HepG2 (cell line): Measurements from ENCODE around the gene ACTN4. TPM values are rescaled to one million over a fixed set of nuclear protein-coding genes. Genes with fewer than 3 reads are reported as not detected.

ENCODE experiments used
- ATF6 ChIP-seq: sonication (generic); formaldehyde crosslinking; conservative IDR thresholded peaks from 2 replicates; pipeline ENCODE4 v1.4.0; 2020; ENCODE audit warnings: missing genetic modification reagents
- CCDC6 ChIP-seq: sonication (generic); formaldehyde crosslinking; IDR thresholded peaks from 2 replicates; pipeline ENCODE4 v1.8.1; 2022; ENCODE audit warnings: mild to moderate bottlenecking, missing genetic modification reagents, moderate library complexity
- CEBPG ChIP-seq: IDR thresholded peaks from 2 replicates; pipeline ENCODE4 v1.6.1; 2016
- ELK4 ChIP-seq: sonication (generic); formaldehyde crosslinking; IDR thresholded peaks from 2 replicates; pipeline ENCODE4 v1.9.0; 2021; ENCODE audit warnings: missing genetic modification reagents, borderline replicate concordance
- EP300 ChIP-seq, 3 experiments: sonication (generic) in 1 of 3; formaldehyde crosslinking in 1 of 3; IDR thresholded peaks; 2 replicates each; pipeline versions ENCODE4 v1.5.1 to v1.6.1; 2011 to 2020; ENCODE audit warnings: low read depth in 2 of 3, low read length in 2 of 3, borderline replicate concordance in 1 of 3, improper control_type of control experiment in 1 of 3, mild to moderate bottlenecking in 1 of 3, missing genetic modification reagents in 1 of 3, moderate library complexity in 1 of 3
- FLYWCH1 ChIP-seq: sonication (generic); formaldehyde crosslinking; IDR thresholded peaks from 2 replicates; pipeline ENCODE4 v1.8.1; 2023; ENCODE audit warnings: mild to moderate bottlenecking, missing genetic modification reagents
- HES4 ChIP-seq: sonication (generic); formaldehyde crosslinking; IDR thresholded peaks from 2 replicates; pipeline ENCODE4 v1.9.0; 2021; ENCODE audit warnings: mild to moderate bottlenecking, missing genetic modification reagents, borderline replicate concordance
- IKZF4 ChIP-seq: sonication (generic); formaldehyde crosslinking; IDR thresholded peaks from 2 replicates; pipeline ENCODE4 v1.5.1; 2020; ENCODE audit warnings: borderline replicate concordance, mild to moderate bottlenecking, low read depth, missing genetic modification reagents; ENCODE audit errors: not compliant biosample characterization
- MXD1 ChIP-seq: sonication (generic); formaldehyde crosslinking; IDR thresholded peaks from 2 replicates; pipeline ENCODE4 v1.4.0; 2020; ENCODE audit warnings: mild to moderate bottlenecking, missing genetic modification reagents
- POLR2A ChIP-seq, 2 experiments: IDR thresholded peaks; 2 replicates each; pipeline ENCODE4 v1.6.1; 2011; ENCODE audit warnings: low read depth in 2 of 2, low read length in 2 of 2, mild to moderate bottlenecking in 1 of 2, moderate library complexity in 1 of 2; ENCODE audit not compliant: insufficient read depth in 1 of 2
- SOX6 ChIP-seq, 2 experiments: fragments of 450-650 bp in 1 of 2; sonication (generic) in 1 of 2; formaldehyde crosslinking in 1 of 2; IDR thresholded peaks; 2 replicates each; pipeline versions ENCODE4 v1.4.0 to v1.6.1; 2017 to 2020; ENCODE audit warnings: antibody characterized with exemption in 1 of 2, mild to moderate bottlenecking in 1 of 2, missing genetic modification reagents in 1 of 2
- TCF7 ChIP-seq: sonication (generic); IDR thresholded peaks from 2 replicates; pipeline ENCODE4 v1.6.1; 2016; ENCODE audit warnings: antibody characterized with exemption, low read depth
- ZMYM4 ChIP-seq: sonication (generic); formaldehyde crosslinking; IDR thresholded peaks from 2 replicates; pipeline ENCODE4 v1.8.1; 2023; ENCODE audit warnings: mild to moderate bottlenecking, missing genetic modification reagents
- ZNF18 ChIP-seq: sonication (generic); formaldehyde crosslinking; IDR thresholded peaks from 2 replicates; pipeline ENCODE4 v1.8.0; 2022; ENCODE audit warnings: mild to moderate bottlenecking, missing genetic modification reagents; ENCODE audit not compliant: insufficient replicate concordance
- ZNF232 ChIP-seq: sonication (generic); formaldehyde crosslinking; IDR thresholded peaks from 2 replicates; pipeline ENCODE4 v1.4.0; 2020; ENCODE audit warnings: missing genetic modification reagents, borderline replicate concordance
- ZNF503 ChIP-seq: sonication (generic); formaldehyde crosslinking; IDR thresholded peaks from 2 replicates; pipeline ENCODE4 v1.4.0; 2020; ENCODE audit warnings: missing genetic modification reagents
- ZNF776 ChIP-seq: sonication (generic); formaldehyde crosslinking; IDR thresholded peaks from 2 replicates; pipeline ENCODE4 v1.4.0; 2020; ENCODE audit warnings: mild to moderate bottlenecking, missing genetic modification reagents
- polyA plus RNA-seq, 8 experiments: library from polyadenylated mRNA; depleted of rRNA in 3 of 8; stranded (reverse) in 7 of 8; unstranded in 1 of 8; fragments of >200 nt; fragmentation: Illumina TruSeq in 4 of 8; extraction: Trizol in 4 of 8; gene quantifications; 2 replicates each; pipeline versions ENCODE4 v1.2.1 to v1.2.3, GENCODE V29; 2011 to 2016; ENCODE audit warnings: low read depth in 4 of 8, missing spikeins in 1 of 8, mixed read lengths in 1 of 8; ENCODE audit not compliant: insufficient read depth in 1 of 8
- total RNA-seq, 5 experiments: library from RNA; depleted of rRNA; stranded (reverse); fragments of >200 nt; fragmentation: Illumina TruSeq; extraction: Trizol; gene quantifications; 2 replicates each; pipeline ENCODE4 v1.2.3, GENCODE V29; 2016; ENCODE audit warnings: low read depth in 1 of 5
- TF ChIP-seq, protein P1 (sequence below): sonication (generic); formaldehyde crosslinking; IDR thresholded peaks from 2 replicates; pipeline ENCODE4 v1.8.1; 2023; ENCODE audit warnings: mild to moderate bottlenecking, missing genetic modification reagents

The ACTN4 gene
- total and polyA plus RNA-seq, 2 of the 13 experiments (the other 11 are each of a cell fraction or from before 2014, with no cell fraction given), result 171 to 192 TPM

GRCh38 chr19:38700902-38701454, 53.5 kb downstream of the ACTN4 start (continued):
- no peak for TF ChIP-seq IKZF4 (CRISPR knock-in tag)
- TF ChIP-seq TCF7, result peak; percentile 78
- TF ChIP-seq ZMYM4, result 0 out of 2 replicates have a peak, but pooled peaks have one; percentile 6
- TF ChIP-seq SOX6 (IDR thresholded peaks at IDR 0.05), result no peak
- peak; percentile 80 for TF ChIP-seq SOX6 (CRISPR knock-in tag; IDR thresholded peaks at IDR 0.05)
- TF ChIP-seq, protein P1, sequence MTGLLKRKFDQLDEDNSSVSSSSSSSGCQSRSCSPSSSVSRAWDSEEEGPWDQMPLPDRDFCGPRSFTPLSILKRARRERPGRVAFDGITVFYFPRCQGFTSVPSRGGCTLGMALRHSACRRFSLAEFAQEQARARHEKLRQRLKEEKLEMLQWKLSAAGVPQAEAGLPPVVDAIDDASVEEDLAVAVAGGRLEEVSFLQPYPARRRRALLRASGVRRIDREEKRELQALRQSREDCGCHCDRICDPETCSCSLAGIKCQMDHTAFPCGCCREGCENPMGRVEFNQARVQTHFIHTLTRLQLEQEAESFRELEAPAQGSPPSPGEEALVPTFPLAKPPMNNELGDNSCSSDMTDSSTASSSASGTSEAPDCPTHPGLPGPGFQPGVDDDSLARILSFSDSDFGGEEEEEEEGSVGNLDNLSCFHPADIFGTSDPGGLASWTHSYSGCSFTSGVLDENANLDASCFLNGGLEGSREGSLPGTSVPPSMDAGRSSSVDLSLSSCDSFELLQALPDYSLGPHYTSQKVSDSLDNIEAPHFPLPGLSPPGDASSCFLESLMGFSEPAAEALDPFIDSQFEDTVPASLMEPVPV (CRISPR knock-in tag), result 0 out of 2 replicates have a peak, but pooled peaks have one; percentile 14
- TF ChIP-seq HES4 (CRISPR knock-in tag), result 0 out of 2 replicates have a peak, but pooled peaks have one; percentile 41
- TF ChIP-seq POLR2A (IDR thresholded peaks at IDR 0.05; ENCODE audit: insufficient read depth in 1 of 2, low read depth in 2 of 2, low read length in 2 of 2), result 0 out of 4 replicates have a peak, but pooled peaks of 1 of the 2 experiments have one; percentile 2
- TF ChIP-seq ZNF503 (CRISPR knock-in tag), result peak; percentile 13; the same call in 1 of the 2 replicates
- TF ChIP-seq MXD1 (CRISPR knock-in tag), result no peak
- peak in 1 of 2 experiments; percentile 73; a peak in 1 of 4 replicates for TF ChIP-seq EP300 (IDR thresholded peaks at IDR 0.05; ENCODE audit: low read depth in 2 of 2, low read length in 2 of 2)
- TF ChIP-seq EP300 (CRISPR knock-in tag; IDR thresholded peaks at IDR 0.05; ENCODE audit: borderline replicate concordance), result 0 out of 2 replicates have a peak, but pooled peaks have one; percentile 42
- TF ChIP-seq ATF6, result no peak
- peak; percentile 32 for TF ChIP-seq ZNF18 (CRISPR knock-in tag)
- peak; percentile 55; the same call in 1 of the 2 replicates for TF ChIP-seq ZNF776
- 0 out of 2 replicates have a peak, but pooled peaks have one; percentile 73 for TF ChIP-seq FLYWCH1 (CRISPR knock-in tag)
- peak; percentile 60 for TF ChIP-seq CCDC6
- no peak for TF ChIP-seq ZNF232
- TF ChIP-seq CEBPG, result peak; percentile 50; the same call in 1 of the 2 replicates
- no peak for TF ChIP-seq ELK4 (CRISPR knock-in tag)
